HCT116 (cell line): ENCODE measurements around the gene DAPK1.

Experiments
- CTCF ChIP-seq, 3 experiments: fragments of 200-600 bp in 1 of 3; sonication (generic) in 1 of 3; IDR thresholded peaks in 2 of 3; conservative IDR thresholded peaks in 1 of 3; 2 replicates each; pipeline ENCODE4 v1.5.1; 2012 to 2017; ENCODE audit warnings: low read depth in 2 of 3, low read length in 2 of 3, antibody characterized with exemption in 1 of 3, borderline replicate concordance in 1 of 3, control low read depth in 1 of 3, mild to moderate bottlenecking in 1 of 3, mixed read lengths in 1 of 3, mixed run types in 1 of 3, moderate library complexity in 1 of 3; ENCODE audit not compliant: insufficient read depth in 1 of 3
- EZH2 ChIP-seq: fragments of 200-600 bp; sonication (generic); IDR thresholded peaks from 2 replicates; pipeline ENCODE4 v1.6.1; 2017; ENCODE audit warnings: antibody characterized with exemption, mixed run types
- JUND ChIP-seq: IDR thresholded peaks from 2 replicates; pipeline ENCODE4 v1.6.1; 2012

DNA sequence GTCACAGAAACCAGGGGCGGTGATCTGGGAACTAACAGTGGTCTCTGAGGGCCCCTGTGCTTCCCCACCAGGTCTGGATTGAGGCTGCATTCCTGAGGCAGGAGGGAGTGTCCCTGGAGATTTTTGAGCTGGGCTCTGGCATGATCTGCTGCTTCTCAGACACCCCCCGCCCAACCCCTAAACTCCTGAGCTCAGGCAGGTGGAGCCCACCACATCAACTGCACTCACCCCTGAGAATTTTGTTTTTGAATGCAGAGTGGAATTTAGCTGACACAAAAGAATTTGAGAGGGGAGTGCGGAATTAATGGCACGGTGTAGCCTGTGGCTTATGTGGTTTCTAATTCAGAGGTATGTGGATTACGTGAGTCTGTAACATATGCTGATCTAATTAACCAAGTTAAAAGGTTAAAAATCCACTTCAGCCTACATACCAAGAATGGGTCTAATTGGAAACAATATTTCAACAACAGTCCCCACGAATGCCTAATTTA, 204.3 kb downstream of the DAPK1 start:
- TF ChIP-seq CTCF (IDR thresholded peaks at IDR 0.05 in 2 of 3, conservative IDR thresholded peaks at IDR 0.05 in 1 of 3; ENCODE audit: borderline replicate concordance in 1 of 3, insufficient read depth in 1 of 3, low read depth in 2 of 3, low read length in 2 of 3): no peak
- no peak for TF ChIP-seq JUND
- no peak for TF ChIP-seq EZH2
